Choroid plexus epithelial cell (primary cell): ENCODE measurements around the gene CTNNA3.

Experiments used
- DNase-seq: peaks from one replicate; pipeline ENCODE4 v3.0.0-alpha.2; 2010; ENCODE audit warnings: low read depth
- H3K4me3 ChIP-seq: 2 replicates; pipeline ENCODE4 v1.5.1; 2011; ENCODE audit warnings: low read depth, mild to moderate bottlenecking, control low read depth, low read length, moderate library complexity
- CTCF ChIP-seq: conservative IDR thresholded peaks from 2 replicates; pipeline ENCODE4 v1.5.1; 2011; ENCODE audit warnings: low read depth, mild to moderate bottlenecking, control low read depth, inconsistent platforms, low read length, moderate library complexity

CTNNA3 gene

GRCh38 chr10:66162560-66163143 is 1533.3 kb downstream of the CTNNA3 start:
- TF ChIP-seq CTCF: no peak
- no peak for DNase-seq
- no peak overlapping the region for H3K4me3 ChIP-seq

GRCh38 chr10:66151346-66151745 is 1544.6 kb downstream of the CTNNA3 start:
- TF ChIP-seq CTCF: no peak
- H3K4me3 ChIP-seq: no peak overlapping the region
- DNase-seq: no peak

- no peak overlapping the region for H3K4me3 ChIP-seq
- TF ChIP-seq CTCF: no peak
- no peak for DNase-seq
Observed at GRCh38 chr10:66148312-66148711, 1547.7 kb downstream of the CTNNA3 start.

GRCh38 chr10:66144016-66144415 is 1552.0 kb downstream of the CTNNA3 start:
- DNase-seq: no peak
- no peak overlapping the region for H3K4me3 ChIP-seq
- TF ChIP-seq CTCF: no peak

GRCh38 chr10:66102756-66103155 is 1593.2 kb downstream of the CTNNA3 start:
- TF ChIP-seq CTCF: no peak
- no peak overlapping the region for H3K4me3 ChIP-seq
- DNase-seq: no peak

- no peak for DNase-seq
- H3K4me3 ChIP-seq: no peak overlapping the region
- no peak for TF ChIP-seq CTCF
Observed at GRCh38 chr10:66098595-66099480, 1597.2 kb downstream of the CTNNA3 start.
